GM18873 (cell line): ENCODE measurements around the gene PLD4.

ENCODE experiments used
- ATAC-seq: cut with Tn5 transposase; IDR thresholded peaks from one replicate; pipeline ENCODE4 v1.9.1; 2021; ENCODE audit warnings: mild to moderate bottlenecking, moderate library complexity, moderate number of reproducible peaks; ENCODE audit not compliant: unreplicated experiment, low FRiP score

Gene PLD4

GRCh38 chr14:104972301-104973134 is 47.8 kb downstream of the PLD4 start:
- ATAC-seq, result no peak

GRCh38 chr14:104973135-104973384 is 48.4 kb downstream of the PLD4 start:
- no peak for ATAC-seq

- ATAC-seq, result no peak
These were observed 48.9 kb downstream of the PLD4 start for GRCh38 chr14:104973385-104974145.

- no peak for ATAC-seq
These were observed 49.5 kb downstream of the PLD4 start for GRCh38 chr14:104974146-104974541.

GRCh38 chr14:104974665-104975390 is 50.1 kb downstream of the PLD4 start:
- no peak for ATAC-seq

GRCh38 chr14:104975481-104976197 is 51.0 kb downstream of the PLD4 start:
- no peak for ATAC-seq

- ATAC-seq, result no peak
These were observed 51.7 kb downstream of the PLD4 start for GRCh38 chr14:104976198-104977007.

GRCh38 chr14:104977008-104977680 is 52.5 kb downstream of the PLD4 start:
- no peak for ATAC-seq

GRCh38 chr14:104977681-104978653 is 53.3 kb downstream of the PLD4 start, which contains the start of gene AHNAK2:
Gene AHNAK2 (minus strand): TSS chr14:104978374. CDS start chr14:104978237, 137 bp downstream.
- ATAC-seq, result no peak

GRCh38 chr14:104978746-104979691 is 54.3 kb downstream of the PLD4 start:
- ATAC-seq, result no peak

- ATAC-seq, result no peak
These were observed 55.3 kb downstream of the PLD4 start for GRCh38 chr14:104979758-104980610.

- ATAC-seq, result no peak
These were observed 56.2 kb downstream of the PLD4 start for GRCh38 chr14:104980611-104981531.

- ATAC-seq, result no peak
These were observed 57.2 kb downstream of the PLD4 start for GRCh38 chr14:104981699-104982541.

GRCh38 chr14:104982548-104983230 is 58.0 kb downstream of the PLD4 start:
- ATAC-seq, result no peak
